ENCODE measurements around the gene DNAI1.
"Not testable (repeated sequence)": the region's sequence is repeated elsewhere in the genome, so short reads cannot be mapped to it uniquely, and the experiment has no call there.

The DNAI1 gene

GRCh38 chr9:34514816-34515215 lies 56.2 kb downstream of the DNAI1 start:
- DNase-seq = no peak

GRCh38 chr9:34515959-34516358 lies 57.4 kb downstream of the DNAI1 start:
- no peak for DNase-seq

GRCh38 chr9:34517185-34517584 lies 58.6 kb downstream of the DNAI1 start:
- no peak for DNase-seq

GRCh38 chr9:34518110-34518616 lies 59.6 kb downstream of the DNAI1 start:
- no peak for DNase-seq

GRCh38 chr9:34518896-34519295 lies 60.3 kb downstream of the DNAI1 start:
- DNase-seq = no peak

- no peak for DNase-seq
These were observed 60.9 kb downstream of the DNAI1 start for GRCh38 chr9:34519321-34520020.

GRCh38 chr9:34520096-34520495 lies 61.5 kb downstream of the DNAI1 start:
- DNase-seq = no peak

- DNase-seq = no peak
These were observed 62.1 kb downstream of the DNAI1 start for GRCh38 chr9:34520505-34521385.

- DNase-seq = no peak
These were observed 62.9 kb downstream of the DNAI1 start for GRCh38 chr9:34521406-34522045.

GRCh38 chr9:34522091-34522887 lies 63.7 kb downstream of the DNAI1 start:
- DNase-seq = no peak

GRCh38 chr9:34522971-34523797 lies 64.6 kb downstream of the DNAI1 start, which contains the start of gene ENHO:
ENHO (minus strand) TSS chr9:34522990; CDS start chr9:34521695, 1,295 bp downstream.
- peak; percentile 92 for DNase-seq

- no peak for DNase-seq
These were observed 65.7 kb downstream of the DNAI1 start for GRCh38 chr9:34524349-34524748.

- no peak for DNase-seq
These were observed 67.4 kb downstream of the DNAI1 start for GRCh38 chr9:34526026-34526425.

GRCh38 chr9:34532041-34532440 lies 73.4 kb downstream of the DNAI1 start:
- not testable (repeated sequence) for DNase-seq

- no peak for DNase-seq
These were observed 78.1 kb downstream of the DNAI1 start for GRCh38 chr9:34536685-34537084.

- DNase-seq = no peak
These were observed 82.2 kb downstream of the DNAI1 start for GRCh38 chr9:34540827-34541226.

GRCh38 chr9:34541540-34541939 lies 82.9 kb downstream of the DNAI1 start:
- no peak for DNase-seq

GRCh38 chr9:34544035-34544434 lies 85.4 kb downstream of the DNAI1 start:
- DNase-seq = no peak

GRCh38 chr9:34545497-34545896 lies 86.9 kb downstream of the DNAI1 start:
- DNase-seq = no peak

- no peak for DNase-seq
These were observed 87.7 kb downstream of the DNAI1 start for GRCh38 chr9:34546102-34546833.

Data from COR-L47 (cell line).